GM13977 (cell line): ENCODE data around the gene CABLES1.

ENCODE experiments used
- DNase-seq: peaks from one replicate; pipeline ENCODE4 v3.0.0; 2012; ENCODE audit warnings: low spot score
- in situ Hi-C: fragments of 300-500 bp; cut with MboI; formaldehyde crosslinking; loops from one replicate; pipeline ENCODE4 v1.12.0; 2022; ENCODE audit warnings: low sequenced_read_pairs, low pct_unique_long_range_greater_than_20kb, mixed read lengths, inconsistent platforms; ENCODE audit not compliant: unreplicated experiment
- TF ChIP-seq, protein P1 (sequence below): IDR thresholded peaks from 2 replicates; pipeline ENCODE4 v1.5.1; 2012; ENCODE audit warnings: mild to moderate bottlenecking, control low read depth; ENCODE audit not compliant: insufficient read depth; ENCODE audit errors: extremely low read depth, missing control alignments

The CABLES1 gene

DNA sequence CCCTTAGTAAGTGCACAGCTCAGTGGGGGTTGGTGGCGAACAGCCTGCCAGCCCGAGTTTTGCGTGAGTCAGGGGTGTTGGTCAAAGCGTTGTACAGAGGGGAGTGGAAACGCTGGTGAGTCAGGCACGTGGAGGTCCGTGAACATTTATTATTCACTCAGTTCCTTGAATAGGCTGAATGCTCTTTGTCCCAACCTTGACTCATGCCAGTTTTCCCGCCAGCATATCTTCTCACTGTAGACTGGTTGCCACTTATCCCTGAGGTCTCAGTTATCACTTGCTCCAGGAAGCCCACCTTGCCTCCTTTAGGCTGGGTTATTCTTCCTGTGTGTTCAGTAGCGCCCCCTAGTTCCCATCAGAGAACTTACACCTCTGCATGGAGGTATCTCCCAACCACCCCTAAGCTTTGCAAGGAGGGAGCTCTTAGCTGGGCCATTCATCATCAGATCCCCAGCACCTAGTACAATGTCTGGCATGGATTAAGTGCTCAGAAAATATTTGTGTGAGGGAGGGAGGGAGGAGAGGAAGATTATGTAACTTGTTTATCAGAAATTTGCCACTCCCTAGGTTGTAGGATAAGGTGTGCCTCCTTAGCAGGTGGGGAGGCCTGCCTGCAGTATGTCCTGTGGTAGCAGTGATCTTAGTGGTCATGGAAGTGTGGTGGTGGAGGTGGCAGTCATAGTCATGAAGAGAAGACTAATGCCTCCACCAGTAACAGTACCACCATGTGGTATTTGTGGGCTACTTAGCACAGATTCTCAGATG is 72.1 kb downstream of the CABLES1 start:
- DNase-seq: no peak
- TF ChIP-seq, protein P1, sequence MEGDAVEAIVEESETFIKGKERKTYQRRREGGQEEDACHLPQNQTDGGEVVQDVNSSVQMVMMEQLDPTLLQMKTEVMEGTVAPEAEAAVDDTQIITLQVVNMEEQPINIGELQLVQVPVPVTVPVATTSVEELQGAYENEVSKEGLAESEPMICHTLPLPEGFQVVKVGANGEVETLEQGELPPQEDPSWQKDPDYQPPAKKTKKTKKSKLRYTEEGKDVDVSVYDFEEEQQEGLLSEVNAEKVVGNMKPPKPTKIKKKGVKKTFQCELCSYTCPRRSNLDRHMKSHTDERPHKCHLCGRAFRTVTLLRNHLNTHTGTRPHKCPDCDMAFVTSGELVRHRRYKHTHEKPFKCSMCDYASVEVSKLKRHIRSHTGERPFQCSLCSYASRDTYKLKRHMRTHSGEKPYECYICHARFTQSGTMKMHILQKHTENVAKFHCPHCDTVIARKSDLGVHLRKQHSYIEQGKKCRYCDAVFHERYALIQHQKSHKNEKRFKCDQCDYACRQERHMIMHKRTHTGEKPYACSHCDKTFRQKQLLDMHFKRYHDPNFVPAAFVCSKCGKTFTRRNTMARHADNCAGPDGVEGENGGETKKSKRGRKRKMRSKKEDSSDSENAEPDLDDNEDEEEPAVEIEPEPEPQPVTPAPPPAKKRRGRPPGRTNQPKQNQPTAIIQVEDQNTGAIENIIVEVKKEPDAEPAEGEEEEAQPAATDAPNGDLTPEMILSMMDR: peak; percentile 24
- in situ Hi-C loops: no loop called here

DNA sequence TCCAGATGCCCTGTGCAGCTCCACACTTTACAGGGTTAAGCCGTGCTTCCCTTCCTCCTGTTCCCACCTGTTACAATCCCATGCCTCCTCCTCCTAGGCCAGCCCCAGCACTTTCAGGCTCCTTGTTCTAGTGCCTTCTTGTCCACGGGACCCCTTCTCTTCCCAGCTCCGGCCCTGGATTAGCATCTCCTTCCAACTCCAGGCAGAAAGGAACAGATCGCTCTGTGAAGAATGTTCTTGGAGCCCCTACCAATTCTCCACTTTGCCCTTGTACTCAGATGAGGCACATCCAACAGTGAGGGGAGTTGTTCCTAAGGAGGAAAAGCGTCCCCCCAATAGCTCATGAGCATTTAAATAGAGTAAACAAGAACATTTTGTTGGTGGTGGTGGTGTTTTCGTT is 72.7 kb downstream of the CABLES1 start:
- DNase-seq: no peak
- TF ChIP-seq, protein P1: no peak
- in situ Hi-C loops: no loop called here

DNA sequence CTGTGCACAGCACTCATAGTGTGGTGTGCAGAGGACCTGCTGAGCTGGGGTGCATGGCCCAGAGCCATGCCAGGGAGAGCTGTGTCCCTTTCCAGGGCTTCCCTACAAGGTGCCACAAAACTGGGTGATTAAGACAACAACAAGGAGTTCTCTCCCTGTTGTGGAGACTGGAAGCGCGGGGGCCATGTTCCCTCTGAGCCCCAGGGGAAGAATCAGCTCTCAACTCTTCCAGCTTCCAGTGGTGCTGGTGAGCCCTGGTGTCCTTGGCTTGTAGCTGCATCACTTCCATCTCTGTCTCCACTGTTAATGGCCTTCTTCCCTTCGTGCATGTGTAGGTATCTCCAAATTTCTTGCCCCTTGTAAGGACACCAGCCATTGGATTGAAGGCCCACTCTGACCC is 73.3 kb downstream of the CABLES1 start:
- in situ Hi-C loops: no loop called here
- TF ChIP-seq, protein P1: no peak
- DNase-seq: no peak

DNA sequence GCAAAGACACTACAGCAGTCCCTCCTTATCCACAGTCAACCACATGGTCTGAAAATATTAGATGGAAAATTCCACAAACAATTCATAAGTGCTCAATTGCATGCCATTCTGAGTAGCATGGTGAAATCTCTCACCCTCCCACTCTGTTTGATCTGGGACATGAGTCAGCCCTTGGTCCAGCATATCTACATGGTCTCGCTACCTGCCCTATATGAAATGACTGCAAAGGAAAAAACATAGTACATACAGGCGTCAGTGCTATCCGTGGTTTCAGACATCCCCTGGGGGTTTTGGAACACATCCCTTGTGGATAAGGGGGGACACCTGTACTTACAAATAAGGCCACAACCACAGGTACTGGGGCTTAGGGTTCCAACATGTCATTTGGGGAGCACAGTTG is 73.7 kb downstream of the CABLES1 start:
- in situ Hi-C loops: no loop called here
- no peak for DNase-seq
- TF ChIP-seq, protein P1: no peak

DNA sequence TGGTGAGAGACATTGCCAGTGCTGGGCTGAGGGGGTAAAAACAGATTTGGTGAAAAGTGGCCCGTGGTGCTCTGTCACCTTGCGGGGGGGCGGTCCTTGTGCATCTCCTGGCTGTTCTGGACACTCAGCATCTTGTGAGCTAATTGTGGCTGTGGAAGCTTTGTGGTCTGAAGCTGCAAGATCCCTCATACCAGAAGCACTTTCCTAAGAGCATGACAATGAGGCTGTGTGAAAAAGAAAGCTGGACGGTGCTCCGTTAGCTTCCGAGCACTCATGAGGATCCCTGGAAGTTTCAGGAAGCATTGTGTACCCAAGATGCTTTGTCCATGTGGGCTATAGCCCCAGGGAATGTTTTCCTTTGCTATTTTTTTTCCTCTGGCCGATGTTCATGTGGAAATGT is 74.5 kb downstream of the CABLES1 start:
- in situ Hi-C loops: no loop called here
- no peak for DNase-seq
- TF ChIP-seq, protein P1: no peak

DNA sequence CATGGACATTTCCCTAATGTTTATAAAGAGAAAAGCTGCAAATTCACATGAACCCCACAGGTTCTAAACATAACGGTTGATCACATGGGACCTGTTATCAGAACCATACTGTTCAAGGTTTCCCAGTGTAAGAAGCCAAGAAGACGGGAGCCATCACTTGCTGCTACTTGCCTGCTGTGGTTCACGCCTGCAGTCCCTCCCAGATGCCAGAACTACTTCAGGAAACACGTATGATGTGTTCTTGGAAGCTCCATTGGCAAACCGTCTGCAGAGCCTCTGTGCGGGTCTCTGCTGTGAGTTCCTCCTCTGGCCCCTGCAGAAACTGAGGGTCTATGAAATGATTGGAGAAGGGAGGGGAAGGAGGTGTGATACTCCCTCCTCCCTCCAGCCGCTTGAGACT is 75.2 kb downstream of the CABLES1 start:
- no peak for DNase-seq
- in situ Hi-C loops: no loop called here
- TF ChIP-seq, protein P1: no peak
